ENCODE measurements around the gene PNPLA5. TPM values are rescaled to one million over a fixed set of nuclear protein-coding genes. Genes with fewer than 3 reads are reported as not detected.

The PNPLA5 gene
- total RNA-seq, 2 experiments from 2014 or later, result 0.15 TPM; not detected in 1

GRCh38 chr22:43839781-43840180 is 52.0 kb downstream of the PNPLA5 start:
- no peaks in the 10 kb centered on the region for H3K36me3 ChIP-seq (ENCODE audit: insufficient read depth, low read length)
- H4K20me1 ChIP-seq (ENCODE audit: insufficient read depth, low read length), result no peaks in the 10 kb centered on the region
- DNase-seq (ENCODE audit: low spot score), result no peak
- H3K79me2 ChIP-seq (ENCODE audit: insufficient read depth, low read depth, low read length), result no peaks in the 10 kb centered on the region
- TF ChIP-seq EZH2phosphoT487 (IDR thresholded peaks at IDR 0.05; ENCODE audit: borderline replicate concordance, low read depth, low read length), result no peak
- TF ChIP-seq CTCF (conservative IDR thresholded peaks at IDR 0.05; ENCODE audit: low read length), result no peak
- ChIA-PET CTCF (ENCODE audit: unreplicated experiment) (no interaction called here), POLR2A (no interaction called here)
- intact Hi-C loops (cut with micrococcal nuclease; ENCODE audit: unreplicated experiment), result no loop called here
- no peak overlapping the region for H3K4me2 ChIP-seq (ENCODE audit: low read length)
- H2AFZ ChIP-seq (ENCODE audit: low read length), result no peak overlapping the region
- no peaks in the 10 kb centered on the region for H3K9me3 ChIP-seq (ENCODE audit: low read length)
- H3K4me3 ChIP-seq (ENCODE audit: low read depth, low read length, poor library complexity, severe bottlenecking), result no peak overlapping the region
- no peaks in the 10 kb centered on the region for H3K9me2 ChIP-seq (ENCODE audit: insufficient read depth, low read length)
- H3K4me1 ChIP-seq (ENCODE audit: insufficient read depth, low read length, poor library complexity, severe bottlenecking), result no peaks in the 10 kb centered on the region
- H3K27ac ChIP-seq (ENCODE audit: low read depth, low read length, poor library complexity, severe bottlenecking), result no peak overlapping the region
- BruUV-seq (replicated peaks), result no TSS peak

DNA sequence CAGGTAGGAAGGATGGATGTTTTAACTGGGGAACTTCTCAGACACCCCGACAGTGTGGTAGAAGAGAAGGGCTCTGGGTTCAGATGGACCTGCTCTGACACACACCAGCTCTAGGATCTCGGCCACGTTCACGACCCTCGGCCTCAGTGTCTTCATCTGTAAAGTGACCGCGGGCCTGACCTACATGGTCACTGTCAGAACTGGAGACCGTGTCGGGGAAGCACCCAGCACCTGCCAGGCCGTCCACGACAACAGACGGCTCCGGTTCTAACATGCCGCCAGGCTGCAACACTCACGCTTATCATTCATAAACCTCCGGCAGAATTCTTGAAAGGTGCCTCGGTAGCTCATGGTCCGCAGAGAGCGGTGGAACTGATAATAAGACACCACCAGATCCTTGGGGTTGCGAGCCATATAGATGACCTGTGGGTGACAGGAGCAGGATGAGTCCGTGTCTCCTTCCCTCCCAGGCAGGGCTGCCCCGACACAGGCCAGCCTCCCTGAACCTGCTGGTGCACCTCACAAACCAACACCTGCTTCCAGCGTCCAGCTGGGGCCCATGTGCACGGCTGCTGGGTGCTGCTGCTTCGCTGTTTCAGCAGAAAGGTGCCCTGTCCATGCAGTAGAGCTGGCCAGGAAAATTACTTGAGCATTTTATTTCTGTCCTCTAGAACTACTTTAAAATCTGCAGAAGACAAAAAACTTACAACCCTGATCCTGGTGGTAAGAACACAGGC is 53.1 kb downstream of the PNPLA5 start:
- Histone ChIP-seq H3K4me3 (ENCODE audit: low read depth, low read length, poor library complexity, severe bottlenecking) (no peak overlapping the region), H3K9me2 (ENCODE audit: insufficient read depth, low read length) (no peaks in the 10 kb centered on the region), H3K4me1 (ENCODE audit: insufficient read depth, low read length, poor library complexity, severe bottlenecking) (no peaks in the 10 kb centered on the region), H3K79me2 (ENCODE audit: insufficient read depth, low read depth, low read length) (no peaks in the 10 kb centered on the region), H3K36me3 (ENCODE audit: insufficient read depth, low read length) (no peaks in the 10 kb centered on the region), H3K4me2 (ENCODE audit: low read length) (no peak overlapping the region), H4K20me1 (ENCODE audit: insufficient read depth, low read length) (no peaks in the 10 kb centered on the region), H3K27ac (ENCODE audit: low read depth, low read length, poor library complexity, severe bottlenecking) (no peak overlapping the region), H3K9me3 (ENCODE audit: low read length) (no peaks in the 10 kb centered on the region), H2AFZ (ENCODE audit: low read length) (no peak overlapping the region)
- TF ChIP-seq CTCF (conservative IDR thresholded peaks at IDR 0.05; ENCODE audit: low read length) (no peak), EZH2phosphoT487 (IDR thresholded peaks at IDR 0.05; ENCODE audit: borderline replicate concordance, low read depth, low read length) (no peak)
- intact Hi-C loops (cut with micrococcal nuclease; ENCODE audit: unreplicated experiment), result no loop called here
- BruUV-seq (replicated peaks), result no TSS peak
- no peak for DNase-seq (ENCODE audit: low spot score)
- CTCF ChIA-PET (ENCODE audit: unreplicated experiment), result no interaction called here
- POLR2A ChIA-PET, result no interaction called here

- POLR2A ChIA-PET, result no interaction called here
- intact Hi-C loops (cut with micrococcal nuclease; ENCODE audit: unreplicated experiment), result no loop called here
Measured at GRCh38 chr22:43838161-43838560, 53.7 kb downstream of the PNPLA5 start.

More at GRCh38 chr22:43838161-43838560, 53.7 kb downstream of the PNPLA5 start:
- Histone ChIP-seq H3K27ac (ENCODE audit: low read depth, low read length, poor library complexity, severe bottlenecking) (no peak overlapping the region), H3K4me3 (ENCODE audit: low read depth, low read length, poor library complexity, severe bottlenecking) (no peak overlapping the region), H3K9me2 (ENCODE audit: insufficient read depth, low read length) (no peaks in the 10 kb centered on the region), H3K4me1 (ENCODE audit: insufficient read depth, low read length, poor library complexity, severe bottlenecking) (no peaks in the 10 kb centered on the region), H3K36me3 (ENCODE audit: insufficient read depth, low read length) (no peaks in the 10 kb centered on the region), H3K4me2 (ENCODE audit: low read length) (no peak overlapping the region), H3K79me2 (ENCODE audit: insufficient read depth, low read depth, low read length) (no peaks in the 10 kb centered on the region), H4K20me1 (ENCODE audit: insufficient read depth, low read length) (no peaks in the 10 kb centered on the region), H2AFZ (ENCODE audit: low read length) (no peak overlapping the region), H3K9me3 (ENCODE audit: low read length) (no peaks in the 10 kb centered on the region)
- no peak for TF ChIP-seq EZH2phosphoT487 (IDR thresholded peaks at IDR 0.05; ENCODE audit: borderline replicate concordance, low read depth, low read length)
- TF ChIP-seq CTCF (conservative IDR thresholded peaks at IDR 0.05; ENCODE audit: low read length), result no peak
- CTCF ChIA-PET (ENCODE audit: unreplicated experiment), result no interaction called here
- BruUV-seq (replicated peaks), result no TSS peak
- no peak for DNase-seq (ENCODE audit: low spot score)

All from OCI-LY7 (cell line).